GM18909 (cell line): ENCODE results near the gene CCM2L.
"Not testable (repeated sequence)": the region's sequence is repeated elsewhere in the genome, so short reads cannot be mapped to it uniquely, and the experiment has no call there.

Experiments used
- ATAC-seq: cut with Tn5 transposase; IDR thresholded peaks from one replicate; pipeline ENCODE4 v1.9.1; 2021; ENCODE audit warnings: mild to moderate bottlenecking; ENCODE audit not compliant: unreplicated experiment, poor library complexity

The CCM2L gene

DNA sequence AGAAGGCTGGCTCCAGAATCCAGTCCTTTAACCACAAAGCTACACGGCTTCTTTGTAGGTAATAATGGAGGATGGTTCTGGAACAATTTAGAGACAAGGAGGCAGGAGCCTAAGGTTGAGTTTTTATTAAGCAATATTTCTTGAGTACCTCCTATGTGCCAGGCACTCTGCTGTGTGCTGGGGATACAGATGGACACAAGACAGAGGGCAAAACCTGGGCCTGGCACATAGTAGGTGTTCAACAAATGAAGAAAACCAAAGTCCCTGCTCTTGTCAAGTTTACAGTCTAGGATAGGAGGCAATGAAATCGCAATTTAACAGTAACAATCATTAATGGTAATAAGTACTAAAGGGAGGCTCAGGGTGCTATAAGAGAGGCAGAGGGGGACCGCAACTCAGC is 17.4 kb downstream of the CCM2L start:
- ATAC-seq = no peak

GRCh38 chr20:32028647-32029372 is 18.6 kb downstream of the CCM2L start:
- ATAC-seq = no peak

DNA sequence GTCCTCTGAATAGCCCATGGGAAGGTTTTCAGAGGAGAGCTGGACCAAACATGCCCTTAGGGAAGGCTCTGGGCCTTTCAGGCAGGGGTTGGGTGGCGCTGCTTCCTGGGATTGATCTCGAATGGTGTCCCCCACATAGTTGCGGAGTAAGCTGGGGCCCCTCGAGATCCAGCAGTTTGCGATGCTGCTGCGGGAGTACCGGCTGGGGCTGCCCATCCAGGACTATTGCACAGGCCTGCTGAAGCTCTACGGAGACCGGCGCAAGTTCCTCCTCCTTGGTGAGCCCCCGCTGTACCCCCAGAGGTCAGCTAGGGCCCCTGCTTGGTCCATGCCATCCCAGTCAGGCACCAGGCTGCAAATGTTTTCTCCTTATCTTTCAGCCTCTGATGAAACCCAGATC is 19.3 kb downstream of the CCM2L start:
- no peak for ATAC-seq

- no peak for ATAC-seq
Observed at GRCh38 chr20:32031007-32031958, 21.0 kb downstream of the CCM2L start.

DNA sequence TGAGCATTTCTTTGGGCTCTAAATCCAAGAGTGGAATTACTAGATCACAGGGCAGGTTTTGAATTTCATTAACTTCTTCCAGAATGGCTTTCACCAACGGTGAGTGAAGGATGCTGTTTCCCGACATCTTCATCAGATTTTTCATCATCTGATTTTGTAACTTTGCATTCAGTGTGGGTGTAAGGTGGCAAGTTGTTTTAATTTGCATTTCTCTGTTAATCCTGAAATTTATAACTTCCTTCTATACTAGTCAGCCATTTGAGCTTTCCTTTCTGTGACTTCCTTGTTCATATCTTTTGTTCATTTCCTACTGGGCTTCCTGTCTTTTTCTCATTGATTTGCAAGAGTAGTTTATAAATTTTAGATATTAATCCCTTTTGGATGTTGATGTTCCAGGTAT is 23.1 kb downstream of the CCM2L start:
- no peak for ATAC-seq

DNA sequence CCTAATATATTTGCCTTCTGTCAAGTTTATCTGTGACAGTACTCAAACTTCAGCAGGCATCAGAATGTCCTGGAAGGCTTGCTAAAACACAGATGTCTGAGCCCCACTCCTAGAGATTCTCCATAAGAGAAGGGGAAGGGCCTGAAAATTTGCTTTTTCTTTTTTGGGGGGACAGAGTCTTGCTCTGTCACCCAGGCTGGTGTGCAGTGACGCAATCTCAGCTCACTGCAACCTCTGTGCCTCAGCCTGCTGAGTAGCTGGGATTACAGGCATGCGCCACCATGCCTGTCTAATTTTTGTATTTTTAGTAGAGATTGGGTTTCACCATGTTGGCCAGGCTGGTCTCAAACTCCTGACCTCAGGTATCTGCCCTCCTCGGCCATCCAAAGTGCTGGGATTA is 23.5 kb downstream of the CCM2L start:
- not testable (repeated sequence) for ATAC-seq

GRCh38 chr20:32034581-32035425 is 24.6 kb downstream of the CCM2L start:
- no peak for ATAC-seq

- ATAC-seq = no peak
Observed at GRCh38 chr20:32035426-32035779, 25.2 kb downstream of the CCM2L start.

DNA sequence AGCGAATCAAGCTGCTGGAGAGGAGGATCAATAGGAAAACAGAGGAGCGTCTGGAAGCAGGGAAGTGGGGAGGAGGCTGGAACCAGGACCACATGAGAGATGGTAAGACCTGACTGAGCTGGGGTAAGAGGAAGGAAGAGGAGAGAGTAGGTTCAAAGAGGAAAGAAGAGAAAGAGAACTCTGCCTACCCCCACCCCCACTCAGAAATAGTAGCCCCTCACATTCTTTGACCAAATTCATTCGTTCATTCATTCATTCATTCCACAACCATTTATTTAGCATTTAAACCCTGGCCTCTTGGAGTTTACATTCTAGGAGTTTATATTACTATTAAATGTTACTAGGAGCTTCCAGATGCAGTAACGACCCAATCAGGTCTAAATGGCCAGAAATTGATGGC is 26.0 kb downstream of the CCM2L start:
- no peak for ATAC-seq

GRCh38 chr20:32036716-32037485 is 26.7 kb downstream of the CCM2L start:
- no peak for ATAC-seq

GRCh38 chr20:32037929-32038328 is 27.7 kb downstream of the CCM2L start:
- no peak for ATAC-seq

GRCh38 chr20:32040142-32040953 is 30.1 kb downstream of the CCM2L start:
- ATAC-seq = no peak

DNA sequence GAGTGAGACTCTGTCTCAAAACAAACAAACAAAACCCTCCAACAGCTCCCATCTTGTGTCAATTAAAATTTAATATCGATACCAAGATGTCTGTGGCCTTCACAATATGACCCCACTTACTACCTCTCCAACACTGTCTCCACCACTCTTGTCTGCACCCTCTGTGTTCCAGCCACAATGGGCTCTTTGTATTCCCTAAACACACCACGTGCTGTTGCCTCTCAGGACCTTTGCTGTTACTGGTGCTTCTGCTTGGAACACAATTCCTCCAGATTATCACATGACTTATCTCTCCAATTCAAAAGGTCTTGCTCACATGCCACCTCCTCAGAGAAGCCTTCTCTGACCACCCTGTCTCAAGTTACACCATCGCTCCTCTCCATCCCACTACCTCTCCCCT is 35.8 kb downstream of the CCM2L start:
- ATAC-seq = no peak

DNA sequence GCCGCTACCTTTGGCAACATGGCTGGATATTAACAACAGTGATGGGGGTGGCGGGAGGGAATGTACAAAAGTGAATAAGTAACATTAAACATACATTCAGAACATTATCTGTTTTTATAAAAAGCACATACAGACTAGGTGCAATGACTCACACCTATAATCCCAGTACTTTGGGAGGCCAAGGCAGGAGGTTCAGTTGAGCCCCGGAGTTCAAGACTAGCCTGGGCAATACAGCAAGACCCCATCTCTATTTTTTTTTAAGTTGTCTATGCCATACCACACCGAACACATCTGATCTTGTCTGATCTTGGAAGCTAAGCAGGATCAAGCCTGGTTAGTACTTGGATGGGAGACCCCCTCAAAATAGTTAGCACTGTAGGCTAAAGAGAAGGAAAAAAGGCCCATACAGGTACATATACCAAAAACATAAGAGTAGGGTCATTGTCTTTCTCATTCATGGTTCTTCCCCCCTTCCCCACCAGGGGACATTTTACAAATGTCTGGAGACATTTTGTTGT is 40.1 kb downstream of the CCM2L start:
- no peak for ATAC-seq

DNA sequence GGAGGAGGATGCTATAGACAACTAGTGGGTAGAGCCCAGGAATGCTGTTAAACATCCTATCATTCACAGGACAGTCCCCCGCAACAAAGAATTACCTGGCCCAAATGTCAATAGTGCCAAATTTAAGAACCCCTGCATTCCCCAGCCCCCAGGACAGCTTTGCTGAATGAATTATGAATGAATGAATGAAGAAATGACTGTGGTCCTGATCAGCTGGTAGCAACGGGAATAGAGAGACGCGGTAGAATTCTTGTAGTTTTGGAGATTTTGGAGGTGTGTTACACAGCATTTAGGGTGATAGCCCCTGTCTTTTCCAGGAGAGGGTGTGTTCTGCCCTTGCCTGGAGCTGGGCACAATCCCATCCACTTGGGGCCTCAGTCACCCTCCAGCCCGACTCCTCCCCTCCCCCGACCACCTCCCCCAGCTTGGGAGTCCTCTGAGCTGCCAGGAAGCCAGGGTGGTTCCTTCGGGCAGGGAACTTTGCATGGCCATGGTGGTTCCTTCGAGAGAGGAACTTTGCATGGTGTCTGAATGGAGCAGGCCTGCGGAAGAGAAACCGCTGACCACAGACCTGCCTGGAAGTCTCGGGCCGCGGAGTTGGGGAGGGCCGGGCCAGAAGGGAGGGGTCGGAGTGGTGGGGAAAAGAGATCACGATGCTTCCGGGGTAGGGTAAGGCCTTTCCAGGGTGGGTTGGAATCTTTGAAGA is 40.8 kb downstream of the CCM2L start:
- ATAC-seq = no peak

DNA sequence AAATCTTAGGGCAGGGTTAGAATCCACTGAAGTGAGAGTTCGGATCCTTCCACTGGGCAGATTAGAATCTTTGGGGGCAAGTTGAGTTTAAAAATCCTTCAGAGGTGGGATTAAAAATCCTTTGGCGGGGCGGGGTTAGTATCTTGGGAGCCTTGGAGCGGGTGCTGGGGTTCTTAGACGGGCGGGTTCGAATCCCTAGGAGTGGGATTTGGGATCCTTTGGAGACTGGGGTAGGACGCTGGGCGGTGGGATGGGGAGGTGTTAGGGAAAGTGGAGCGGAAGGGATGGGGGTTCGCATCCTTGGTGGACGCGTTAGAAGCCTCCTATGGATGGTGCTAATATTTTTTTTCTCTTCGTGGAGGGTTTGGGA is 41.5 kb downstream of the CCM2L start:
- no peak for ATAC-seq

DNA sequence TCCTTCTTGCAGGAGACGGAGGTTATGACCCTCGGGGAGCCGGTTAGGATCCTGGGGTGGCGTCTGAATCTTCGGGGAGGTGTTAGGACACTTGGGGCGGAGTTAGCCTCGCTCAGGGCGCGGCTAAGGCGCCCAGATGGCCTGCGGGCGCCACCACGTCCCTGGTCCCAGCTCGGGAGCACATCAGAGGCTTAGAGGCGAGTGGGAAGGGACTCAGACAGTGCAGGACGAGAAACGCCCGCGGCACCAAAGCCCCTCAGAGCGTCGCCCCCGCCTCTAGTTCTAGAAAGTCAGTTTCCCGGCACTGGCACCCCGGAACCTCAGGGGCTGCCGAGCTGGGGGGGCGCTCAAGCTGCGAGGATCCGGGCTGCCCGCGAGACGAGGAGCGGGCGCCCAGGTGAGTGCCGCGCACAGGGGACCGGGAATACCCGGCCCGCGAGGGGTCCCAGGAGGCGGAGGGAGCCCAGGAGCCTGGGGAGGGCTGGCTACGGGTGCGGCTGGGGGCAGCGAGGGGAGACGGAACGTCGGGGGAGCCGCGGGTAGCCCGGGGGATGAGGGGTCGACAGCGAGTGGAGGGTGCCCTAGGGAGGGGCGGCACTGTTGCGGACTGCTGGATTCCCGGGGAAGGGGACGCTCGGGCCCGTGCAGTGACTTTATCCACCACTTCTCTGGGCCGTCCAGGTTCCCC is 42.0 kb downstream of the CCM2L start, which contains the start of gene HCK:
HCK (plus strand) TSS at position 153 of the 688 bp plus-strand sequence.
- no peak for ATAC-seq
